Measurements from ENCODE around the gene PIK3R1. TPM values are rescaled to one million over a fixed set of nuclear protein-coding genes. Genes with fewer than 3 reads are reported as not detected.
A peak's percentile ranks its signal among the peaks of the same experiment; 100 is the strongest.

The PIK3R1 gene
- total RNA-seq, 1 donor from 2014 or later = 128 TPM

- DNase-seq (ENCODE audit: low spot score in 2 of 2) = peak in 1 of 2 donors; percentile 14
These were observed 129.0 kb downstream of the PIK3R1 start for GRCh38 chr5:68344447-68345111.

DNA sequence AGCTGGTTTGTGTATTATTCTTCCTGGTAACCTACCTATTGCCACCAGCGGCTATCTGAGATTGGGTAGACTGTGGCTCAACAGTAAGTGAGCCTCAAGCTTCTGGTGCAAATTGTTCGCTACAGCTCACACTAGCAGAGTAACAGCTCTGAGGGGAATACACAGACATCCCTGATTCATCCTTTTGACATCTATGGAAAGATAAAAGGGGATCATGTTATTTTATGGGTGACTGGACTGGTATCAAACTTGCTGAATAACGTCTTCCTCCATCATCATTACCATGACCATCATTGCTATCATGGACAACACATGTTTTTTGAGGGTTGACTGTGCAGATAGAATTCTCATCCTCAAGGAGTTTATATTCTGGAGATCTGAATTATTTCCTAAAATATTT, 129.6 kb downstream of the PIK3R1 start:
- FAIRE-seq (no peak), DNase-seq (ENCODE audit: low spot score in 2 of 2) (no peak)

More at GRCh38 chr5:68344447-68345111, 129.0 kb downstream of the PIK3R1 start:
- no peak for FAIRE-seq

GRCh38 chr5:68345582-68345981, 130.0 kb downstream of the PIK3R1 start:
- FAIRE-seq (no peak), DNase-seq (ENCODE audit: low spot score in 2 of 2) (no peak)

DNA sequence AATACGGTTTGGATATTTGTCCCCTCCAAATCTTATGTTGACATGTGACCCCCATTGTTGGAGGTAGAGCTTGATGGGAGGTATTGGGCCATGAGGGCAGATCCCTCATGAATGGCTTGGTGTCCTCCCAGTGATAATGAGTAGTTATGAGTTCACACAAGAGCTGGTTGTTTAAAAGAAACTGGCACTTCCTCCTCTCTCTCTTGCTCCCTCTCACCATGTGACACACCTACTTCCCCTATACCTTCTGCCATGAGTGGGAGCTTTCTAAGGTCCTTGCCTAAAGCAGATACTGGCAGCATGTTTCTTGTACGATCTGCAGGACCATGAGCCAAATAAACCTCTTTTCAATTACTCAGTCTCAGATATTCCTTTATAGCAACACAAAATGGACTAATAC, 132.0 kb downstream of the PIK3R1 start:
- DNase-seq (ENCODE audit: low spot score in 2 of 2) = no peak
- no peak for FAIRE-seq

GRCh38 chr5:68348447-68349222, 133.1 kb downstream of the PIK3R1 start:
- DNase-seq (ENCODE audit: low spot score in 2 of 2) = no peak
- no peak for FAIRE-seq

DNA sequence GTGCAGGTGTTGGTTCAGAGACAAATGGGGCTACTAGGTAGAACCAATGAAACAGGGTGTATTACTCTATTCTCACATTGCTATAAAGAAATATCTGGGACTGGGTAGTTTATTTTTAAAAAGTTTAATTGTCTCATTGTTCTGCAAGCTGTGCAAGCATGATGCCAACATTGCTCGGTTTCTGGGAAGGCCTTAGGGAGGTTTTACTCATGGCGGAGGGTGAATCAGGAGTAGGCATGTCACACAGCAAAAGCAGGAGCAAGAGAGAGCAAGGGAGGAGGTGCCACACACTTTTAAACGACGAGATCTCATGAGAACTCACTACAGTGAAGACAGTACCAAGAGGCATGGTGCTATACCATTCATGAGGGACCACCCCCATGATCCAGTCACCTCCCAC, 134.6 kb downstream of the PIK3R1 start:
- FAIRE-seq (no peak), DNase-seq (ENCODE audit: low spot score in 2 of 2) (no peak)

Measured in frontal cortex (tissue), 4 donors.